Activated CD4-positive, alpha-beta T cell treated with anti-CD3 and anti-CD28 coated beads, Interleukin-2, amount 50 U/mL, for 24 hours (primary cell): ENCODE results near the gene CIT.
"Not testable (repeated sequence)": the region's sequence is repeated elsewhere in the genome, so short reads cannot be mapped to it uniquely, and the experiment has no call there.

ENCODE experiments used
- DNase-seq, 2 donors: peaks; one replicate each; pipeline ENCODE4 v3.0.0-alpha.2; 2020; ENCODE audit warnings: low read depth in 1 of 2, low spot score in 1 of 2

Gene CIT

DNA sequence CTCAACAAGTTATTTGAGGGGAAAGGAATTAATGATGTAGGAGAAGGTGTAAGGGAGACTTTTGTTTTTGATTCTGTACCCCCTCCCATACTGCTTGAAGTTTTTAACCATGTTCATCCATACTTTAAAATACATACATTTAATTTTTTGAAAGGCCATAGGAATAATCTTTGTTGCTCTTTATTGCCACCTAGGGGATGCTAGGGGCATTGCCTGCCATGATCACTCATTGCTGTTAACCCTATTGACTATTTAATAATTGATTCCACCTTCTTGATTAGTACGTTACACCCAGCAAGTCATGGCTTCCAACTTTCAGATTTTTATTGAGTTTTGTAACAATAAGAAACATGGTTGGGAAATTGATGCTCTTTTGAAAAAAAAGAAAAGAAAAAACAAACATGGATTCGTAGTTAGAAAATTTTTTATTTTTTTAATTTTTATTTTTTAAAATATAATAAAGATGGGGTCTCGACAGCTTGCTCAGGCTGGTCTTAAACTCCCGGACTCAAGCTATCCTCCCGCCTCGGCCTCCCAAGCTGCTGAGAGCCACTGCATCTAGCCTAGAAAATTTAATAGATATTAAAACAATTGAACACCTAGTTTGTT lies 217.7 kb downstream of the CIT start:
- DNase-seq = peak in 1 of 2 donors; percentile 21

GRCh38 chr12:119658166-119658565 lies 219.0 kb downstream of the CIT start:
- not testable (repeated sequence) for DNase-seq

- not testable (repeated sequence) for DNase-seq
Measured at GRCh38 chr12:119657001-119657400, 220.1 kb downstream of the CIT start.

DNA sequence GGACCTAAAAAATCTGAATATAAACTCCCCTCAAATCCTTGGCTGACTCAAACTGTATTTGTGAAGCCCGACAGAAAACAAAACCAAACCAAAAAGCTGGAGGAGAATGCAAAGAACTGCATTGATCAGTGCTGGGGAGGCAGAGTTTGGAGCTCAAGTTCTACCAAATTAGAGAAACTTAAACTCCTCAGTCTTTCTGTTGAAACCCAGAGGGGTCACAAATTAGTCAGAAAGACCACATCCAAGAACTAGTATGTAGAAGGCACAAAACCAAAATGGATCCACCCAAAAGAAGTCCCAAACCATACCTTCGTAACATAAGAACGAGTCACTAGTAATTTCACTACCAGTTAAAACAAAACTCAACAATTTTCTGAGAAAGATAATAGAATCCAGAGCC lies 224.5 kb downstream of the CIT start:
- no peak for DNase-seq

GRCh38 chr12:119649202-119649808 lies 227.8 kb downstream of the CIT start:
- DNase-seq = no peak

DNA sequence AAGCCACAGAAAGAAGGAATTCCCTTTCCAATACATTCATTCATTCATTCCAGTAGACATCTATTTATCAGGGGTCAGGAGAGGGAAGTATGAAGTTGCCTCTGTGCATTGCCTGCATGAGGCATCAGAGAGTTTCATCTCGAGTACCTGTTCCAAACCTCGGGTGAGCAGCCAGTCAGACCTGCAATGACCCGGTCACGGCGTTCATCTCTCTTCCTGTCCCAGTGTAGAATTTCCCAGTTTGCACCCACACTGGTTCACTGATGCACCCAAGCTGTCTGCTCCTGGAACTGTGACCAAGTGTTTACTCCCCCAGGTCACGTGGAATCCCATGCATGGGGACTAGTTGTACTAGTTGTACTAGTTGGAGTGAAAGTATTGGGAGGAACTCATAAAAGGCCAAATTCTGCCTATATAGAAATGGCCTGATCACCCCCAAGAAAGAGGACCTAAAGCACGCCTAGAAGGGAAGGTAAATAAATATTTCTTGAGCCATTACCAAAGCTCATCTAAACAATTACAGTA lies 231.5 kb downstream of the CIT start:
- DNase-seq = no peak

- DNase-seq = no peak
Measured at GRCh38 chr12:119644930-119645329, 232.2 kb downstream of the CIT start.

GRCh38 chr12:119642986-119643385 lies 234.1 kb downstream of the CIT start:
- DNase-seq = no peak
